ENCODE results near the gene CMTM8. TPM values are rescaled to one million over a fixed set of nuclear protein-coding genes. Genes with fewer than 3 reads are reported as not detected.

The CMTM8 gene
- total and polyA plus RNA-seq, 10 of the 15 experiments (the other 5 are each of a cell fraction or from before 2014, with no cell fraction given), result 0.11 to 0.23 TPM; not detected in 8

GRCh38 chr3:32392536-32393302 lies 154.2 kb downstream of the CMTM8 start (continued):
- no peak for TF ChIP-seq MYC (IDR thresholded peaks at IDR 0.05; ENCODE audit: insufficient read depth, insufficient read length, insufficient replicate concordance, low read length, severe bottlenecking)
- TF ChIP-seq EED (IDR thresholded peaks at IDR 0.05; ENCODE audit: low read depth), result no peak
- TF ChIP-seq HDAC2 (IDR thresholded peaks at IDR 0.05), result no peak
- no peak for TF ChIP-seq ETV6 (conservative IDR thresholded peaks at IDR 0.05 in 1 of 2, IDR thresholded peaks at IDR 0.05 in 1 of 2; ENCODE audit: borderline replicate concordance in 1 of 2, low read depth in 1 of 2)
- TF ChIP-seq SUPT20H (IDR thresholded peaks at IDR 0.05; ENCODE audit: borderline replicate concordance, control insufficient read depth, low read depth, low read length), result no peak
- TF ChIP-seq ZNF274 (IDR thresholded peaks at IDR 0.05; ENCODE audit: insufficient read depth, insufficient read length), result no peak
- TF ChIP-seq, protein P1, sequence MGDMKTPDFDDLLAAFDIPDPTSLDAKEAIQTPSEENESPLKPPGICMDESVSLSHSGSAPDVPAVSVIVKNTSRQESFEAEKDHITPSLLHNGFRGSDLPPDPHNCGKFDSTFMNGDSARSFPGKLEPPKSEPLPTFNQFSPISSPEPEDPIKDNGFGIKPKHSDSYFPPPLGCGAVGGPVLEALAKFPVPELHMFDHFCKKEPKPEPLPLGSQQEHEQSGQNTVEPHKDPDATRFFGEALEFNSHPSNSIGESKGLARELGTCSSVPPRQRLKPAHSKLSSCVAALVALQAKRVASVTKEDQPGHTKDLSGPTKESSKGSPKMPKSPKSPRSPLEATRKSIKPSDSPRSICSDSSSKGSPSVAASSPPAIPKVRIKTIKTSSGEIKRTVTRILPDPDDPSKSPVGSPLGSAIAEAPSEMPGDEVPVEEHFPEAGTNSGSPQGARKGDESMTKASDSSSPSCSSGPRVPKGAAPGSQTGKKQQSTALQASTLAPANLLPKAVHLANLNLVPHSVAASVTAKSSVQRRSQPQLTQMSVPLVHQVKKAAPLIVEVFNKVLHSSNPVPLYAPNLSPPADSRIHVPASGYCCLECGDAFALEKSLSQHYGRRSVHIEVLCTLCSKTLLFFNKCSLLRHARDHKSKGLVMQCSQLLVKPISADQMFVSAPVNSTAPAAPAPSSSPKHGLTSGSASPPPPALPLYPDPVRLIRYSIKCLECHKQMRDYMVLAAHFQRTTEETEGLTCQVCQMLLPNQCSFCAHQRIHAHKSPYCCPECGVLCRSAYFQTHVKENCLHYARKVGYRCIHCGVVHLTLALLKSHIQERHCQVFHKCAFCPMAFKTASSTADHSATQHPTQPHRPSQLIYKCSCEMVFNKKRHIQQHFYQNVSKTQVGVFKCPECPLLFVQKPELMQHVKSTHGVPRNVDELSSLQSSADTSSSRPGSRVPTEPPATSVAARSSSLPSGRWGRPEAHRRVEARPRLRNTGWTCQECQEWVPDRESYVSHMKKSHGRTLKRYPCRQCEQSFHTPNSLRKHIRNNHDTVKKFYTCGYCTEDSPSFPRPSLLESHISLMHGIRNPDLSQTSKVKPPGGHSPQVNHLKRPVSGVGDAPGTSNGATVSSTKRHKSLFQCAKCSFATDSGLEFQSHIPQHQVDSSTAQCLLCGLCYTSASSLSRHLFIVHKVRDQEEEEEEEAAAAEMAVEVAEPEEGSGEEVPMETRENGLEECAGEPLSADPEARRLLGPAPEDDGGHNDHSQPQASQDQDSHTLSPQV (IDR thresholded peaks at IDR 0.05), result no peak
- TF ChIP-seq SMAD5 (IDR thresholded peaks at IDR 0.05; ENCODE audit: low read depth), result no peak
- no peak for TF ChIP-seq NRF1 (conservative IDR thresholded peaks at IDR 0.05; ENCODE audit: low read depth, low read length)
- TF ChIP-seq SMARCA5 (IDR thresholded peaks at IDR 0.05), result no peak
- TF ChIP-seq MTA2 (IDR thresholded peaks at IDR 0.05; ENCODE audit: low read depth), result 0 out of 2 replicates have a peak, but pooled peaks have one; percentile 30
- no peak for TF ChIP-seq CHD4 (IDR thresholded peaks at IDR 0.05)
- no peak for TF ChIP-seq RB1 (IDR thresholded peaks at IDR 0.05; ENCODE audit: borderline replicate concordance)
- TF ChIP-seq, protein P2, sequence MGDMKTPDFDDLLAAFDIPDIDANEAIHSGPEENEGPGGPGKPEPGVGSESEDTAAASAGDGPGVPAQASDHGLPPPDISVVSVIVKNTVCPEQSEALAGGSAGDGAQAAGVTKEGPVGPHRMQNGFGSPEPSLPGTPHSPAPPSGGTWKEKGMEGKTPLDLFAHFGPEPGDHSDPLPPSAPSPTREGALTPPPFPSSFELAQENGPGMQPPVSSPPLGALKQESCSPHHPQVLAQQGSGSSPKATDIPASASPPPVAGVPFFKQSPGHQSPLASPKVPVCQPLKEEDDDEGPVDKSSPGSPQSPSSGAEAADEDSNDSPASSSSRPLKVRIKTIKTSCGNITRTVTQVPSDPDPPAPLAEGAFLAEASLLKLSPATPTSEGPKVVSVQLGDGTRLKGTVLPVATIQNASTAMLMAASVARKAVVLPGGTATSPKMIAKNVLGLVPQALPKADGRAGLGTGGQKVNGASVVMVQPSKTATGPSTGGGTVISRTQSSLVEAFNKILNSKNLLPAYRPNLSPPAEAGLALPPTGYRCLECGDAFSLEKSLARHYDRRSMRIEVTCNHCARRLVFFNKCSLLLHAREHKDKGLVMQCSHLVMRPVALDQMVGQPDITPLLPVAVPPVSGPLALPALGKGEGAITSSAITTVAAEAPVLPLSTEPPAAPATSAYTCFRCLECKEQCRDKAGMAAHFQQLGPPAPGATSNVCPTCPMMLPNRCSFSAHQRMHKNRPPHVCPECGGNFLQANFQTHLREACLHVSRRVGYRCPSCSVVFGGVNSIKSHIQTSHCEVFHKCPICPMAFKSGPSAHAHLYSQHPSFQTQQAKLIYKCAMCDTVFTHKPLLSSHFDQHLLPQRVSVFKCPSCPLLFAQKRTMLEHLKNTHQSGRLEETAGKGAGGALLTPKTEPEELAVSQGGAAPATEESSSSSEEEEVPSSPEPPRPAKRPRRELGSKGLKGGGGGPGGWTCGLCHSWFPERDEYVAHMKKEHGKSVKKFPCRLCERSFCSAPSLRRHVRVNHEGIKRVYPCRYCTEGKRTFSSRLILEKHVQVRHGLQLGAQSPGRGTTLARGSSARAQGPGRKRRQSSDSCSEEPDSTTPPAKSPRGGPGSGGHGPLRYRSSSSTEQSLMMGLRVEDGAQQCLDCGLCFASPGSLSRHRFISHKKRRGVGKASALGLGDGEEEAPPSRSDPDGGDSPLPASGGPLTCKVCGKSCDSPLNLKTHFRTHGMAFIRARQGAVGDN (IDR thresholded peaks at IDR 0.05), result no peak
- 0 out of 2 replicates have a peak, but pooled peaks have one; percentile 6 for TF ChIP-seq LARP7 (IDR thresholded peaks at IDR 0.05)
- TF ChIP-seq MEF2A (IDR thresholded peaks at IDR 0.05; ENCODE audit: insufficient read depth, low read depth, low read length), result no peak
- TF ChIP-seq, protein P3, sequence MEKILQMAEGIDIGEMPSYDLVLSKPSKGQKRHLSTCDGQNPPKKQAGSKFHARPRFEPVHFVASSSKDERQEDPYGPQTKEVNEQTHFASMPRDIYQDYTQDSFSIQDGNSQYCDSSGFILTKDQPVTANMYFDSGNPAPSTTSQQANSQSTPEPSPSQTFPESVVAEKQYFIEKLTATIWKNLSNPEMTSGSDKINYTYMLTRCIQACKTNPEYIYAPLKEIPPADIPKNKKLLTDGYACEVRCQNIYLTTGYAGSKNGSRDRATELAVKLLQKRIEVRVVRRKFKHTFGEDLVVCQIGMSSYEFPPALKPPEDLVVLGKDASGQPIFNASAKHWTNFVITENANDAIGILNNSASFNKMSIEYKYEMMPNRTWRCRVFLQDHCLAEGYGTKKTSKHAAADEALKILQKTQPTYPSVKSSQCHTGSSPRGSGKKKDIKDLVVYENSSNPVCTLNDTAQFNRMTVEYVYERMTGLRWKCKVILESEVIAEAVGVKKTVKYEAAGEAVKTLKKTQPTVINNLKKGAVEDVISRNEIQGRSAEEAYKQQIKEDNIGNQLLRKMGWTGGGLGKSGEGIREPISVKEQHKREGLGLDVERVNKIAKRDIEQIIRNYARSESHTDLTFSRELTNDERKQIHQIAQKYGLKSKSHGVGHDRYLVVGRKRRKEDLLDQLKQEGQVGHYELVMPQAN (conservative IDR thresholded peaks at IDR 0.05), result peak; percentile 16; the same call in 1 of the 2 replicates
